Central memory CD8-positive, alpha-beta T cell (primary cell): ENCODE data around the gene TBX1.

Experiments
- ATAC-seq: fragments of 150-1000 bp; cut with Tn5 transposase; replicated peaks from 2 replicates; pipeline ENCODE4 v1.10.0; 2022; ENCODE audit warnings: mild to moderate bottlenecking, moderate FRiP score, moderate number of reproducible peaks; ENCODE audit not compliant: poor library complexity, severe bottlenecking; ENCODE audit errors: extremely low read depth
- DNase-seq, 2 donors: peaks; one replicate each; pipeline ENCODE4 v3.0.0; 2021; ENCODE audit warnings: low spot score in 2 of 2
- H3K27ac Mint-ChIP-seq: one replicate; pipeline ENCODE4 v1.8.0; 2022; ENCODE audit warnings: low read depth, mild to moderate bottlenecking, moderate library complexity, mixed read lengths
- H3K27me3 Mint-ChIP-seq: one replicate; pipeline ENCODE4 v1.8.0; 2022; ENCODE audit warnings: mixed read lengths
- H3K36me3 Mint-ChIP-seq: one replicate; pipeline ENCODE4 v1.8.0; 2022; ENCODE audit warnings: mild to moderate bottlenecking, moderate library complexity, mixed read lengths; ENCODE audit not compliant: insufficient read depth
- H3K4me1 Mint-ChIP-seq: one replicate; pipeline ENCODE4 v1.8.0; 2022; ENCODE audit warnings: mixed read lengths
- H3K4me3 Mint-ChIP-seq: one replicate; pipeline ENCODE4 v1.8.0; 2022; ENCODE audit warnings: mild to moderate bottlenecking, moderate library complexity, mixed read lengths
- H3K9me3 Mint-ChIP-seq: one replicate; pipeline ENCODE4 v1.8.0; 2022; ENCODE audit warnings: mixed read lengths

TBX1 gene

DNA sequence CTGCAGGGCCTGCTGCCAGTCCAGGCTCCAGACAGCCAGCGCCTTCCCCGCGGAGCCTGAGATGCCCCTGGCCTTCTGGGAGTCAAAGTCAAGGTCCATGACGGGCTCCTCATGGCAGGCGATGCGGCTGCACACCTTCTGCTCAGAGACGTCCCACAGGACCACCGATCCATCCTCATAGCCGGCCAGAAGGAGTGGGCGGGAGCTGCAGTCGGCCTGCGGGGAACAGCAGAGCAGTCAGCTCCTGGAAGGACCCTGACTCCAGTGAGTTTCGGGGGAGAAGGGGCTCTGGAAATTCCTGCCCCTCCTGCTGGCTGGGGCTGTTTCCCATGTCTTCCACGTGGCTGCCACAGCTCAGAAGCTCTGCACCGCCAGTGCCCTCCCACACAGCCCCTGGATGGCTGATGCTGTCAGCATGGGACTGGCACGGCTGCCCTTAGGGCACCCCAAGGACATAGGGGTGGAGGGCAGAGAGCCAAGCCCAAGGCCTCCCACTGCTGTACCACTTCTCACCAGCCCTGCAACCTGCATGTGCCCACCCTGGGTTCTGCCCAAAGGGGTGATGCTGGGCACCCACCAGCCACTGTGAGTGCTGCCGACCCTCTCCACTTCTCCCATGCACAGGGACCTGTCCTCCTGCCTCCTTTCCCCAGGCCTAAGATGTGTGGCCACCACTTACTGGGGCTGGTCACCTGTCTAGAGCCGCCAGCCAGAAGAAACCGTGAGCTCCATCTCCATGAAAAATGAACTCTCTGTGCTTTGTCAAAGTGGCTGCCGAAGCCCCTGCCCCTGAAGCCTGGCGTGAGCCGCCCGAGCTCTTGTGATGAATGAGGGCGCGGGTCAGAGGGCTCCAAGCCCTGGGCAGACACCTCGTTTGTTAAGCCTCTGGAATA is 41.7 kb downstream of the TBX1 start:
- ATAC-seq (no peak), DNase-seq (no peak)
- Mint-ChIP-seq H3K4me1 (peaks cover 5% of the 10 kb centered on the region), H3K36me3 (peaks cover 4% of the 10 kb centered on the region), H3K4me3 (no peak overlapping the region), H3K9me3 (no peaks in the 10 kb centered on the region), H3K27me3 (no peaks in the 10 kb centered on the region), H3K27ac (no peak overlapping the region)

DNA sequence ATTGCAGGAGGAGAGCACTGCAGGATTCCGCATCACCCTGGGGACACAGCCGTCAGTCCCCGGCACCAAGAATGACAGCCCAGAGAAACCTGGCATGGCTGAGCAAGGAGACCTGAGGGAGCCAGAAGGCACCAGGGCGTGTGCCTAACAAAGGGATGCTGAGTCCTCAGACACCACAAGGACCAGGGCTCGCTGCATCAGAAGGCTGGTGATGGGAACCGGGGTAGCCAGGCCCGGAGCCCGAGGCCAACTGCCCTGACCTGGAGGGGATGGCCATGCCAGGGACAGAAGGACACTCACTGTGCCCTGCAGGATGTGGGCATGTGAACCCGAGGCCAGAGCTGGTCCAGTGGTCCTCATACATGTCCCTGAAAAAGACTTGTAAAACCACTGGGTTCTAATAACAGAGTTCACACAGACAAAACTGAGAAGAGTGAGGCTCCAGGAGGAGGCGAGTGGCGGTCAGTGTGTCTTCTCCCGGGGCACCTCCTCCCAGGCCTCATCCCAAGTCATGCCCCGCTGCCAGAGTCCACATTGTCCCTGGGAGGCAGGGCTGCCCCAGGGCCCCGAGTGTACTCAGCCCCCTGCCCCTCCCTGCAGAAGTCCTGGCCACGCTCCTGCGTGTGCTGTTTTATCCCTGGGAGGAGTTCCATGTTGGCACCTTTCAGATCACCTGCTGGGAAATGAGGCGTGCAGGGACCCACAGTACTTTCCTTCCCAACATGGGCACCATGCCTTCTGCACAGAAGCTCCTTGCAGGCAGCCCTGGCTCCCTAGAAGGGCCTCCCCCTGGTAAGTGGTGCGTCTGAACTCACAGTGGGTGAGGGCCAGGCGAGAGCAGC is 42.5 kb downstream of the TBX1 start:
- ATAC-seq (no peak), DNase-seq (no peak)
- Mint-ChIP-seq H3K36me3 (peaks cover 4% of the 10 kb centered on the region), H3K27me3 (no peaks in the 10 kb centered on the region), H3K4me3 (no peak overlapping the region), H3K4me1 (peaks cover 5% of the 10 kb centered on the region), H3K27ac (no peak overlapping the region), H3K9me3 (no peaks in the 10 kb centered on the region)

DNA sequence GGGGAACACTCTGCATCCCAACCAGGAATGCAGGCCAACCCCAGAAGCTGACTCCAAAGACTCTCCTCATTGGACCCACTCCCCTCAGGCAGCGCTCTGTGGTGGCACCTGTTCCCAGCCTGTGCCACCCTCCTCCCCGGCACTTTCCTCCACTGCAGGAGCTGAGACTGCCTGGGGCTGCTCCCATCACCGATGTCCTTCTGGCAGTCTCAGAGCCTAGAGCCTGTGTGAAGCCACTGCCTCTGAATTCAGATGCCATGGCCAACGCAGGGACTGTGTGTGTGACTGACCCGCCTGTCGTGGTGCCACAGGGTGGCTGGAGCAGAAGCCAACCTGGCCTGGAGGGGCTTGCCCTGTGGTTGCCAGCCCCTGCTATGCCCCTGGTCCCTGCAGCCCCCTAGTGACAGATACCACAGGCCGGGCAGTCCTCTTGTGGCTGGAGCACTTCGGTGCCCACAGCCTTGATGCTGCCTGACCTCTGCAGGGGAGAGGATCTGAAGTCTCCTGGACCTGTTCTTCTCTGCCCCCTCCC is 43.2 kb downstream of the TBX1 start:
- no peak overlapping the region for H3K4me3 Mint-ChIP-seq
- H3K36me3 Mint-ChIP-seq = peaks cover 6% of the 10 kb centered on the region
- H3K27ac Mint-ChIP-seq = no peak overlapping the region
- H3K27me3 Mint-ChIP-seq = no peaks in the 10 kb centered on the region
- peaks cover 5% of the 10 kb centered on the region for H3K4me1 Mint-ChIP-seq
- ATAC-seq (no peak), DNase-seq (no peak)
- no peaks in the 10 kb centered on the region for H3K9me3 Mint-ChIP-seq

DNA sequence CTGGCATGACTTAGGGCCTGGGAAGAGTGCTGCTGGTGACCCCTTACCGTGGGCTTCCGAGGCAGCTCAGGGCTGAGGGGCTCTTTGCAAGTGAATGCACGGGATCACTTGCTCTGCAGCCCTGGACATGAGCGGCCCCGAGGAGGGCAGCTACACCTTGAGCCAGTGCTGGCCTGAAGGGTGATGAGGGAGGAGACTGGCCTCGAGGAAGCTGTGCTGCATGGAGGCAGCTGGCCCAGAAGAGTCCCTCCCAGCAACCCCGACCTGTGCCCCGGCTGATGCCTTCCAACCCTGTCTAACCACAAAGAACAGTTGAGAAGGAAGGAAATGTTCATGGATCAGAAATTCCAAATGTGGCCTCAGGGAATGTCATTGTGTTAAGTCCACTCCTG is 45.2 kb downstream of the TBX1 start:
- H3K27ac Mint-ChIP-seq = no peak overlapping the region
- DNase-seq (no peak), ATAC-seq (no peak)
- H3K27me3 Mint-ChIP-seq = no peaks in the 10 kb centered on the region
- H3K36me3 Mint-ChIP-seq = peaks cover 6% of the 10 kb centered on the region
- peaks cover 4% of the 10 kb centered on the region for H3K4me1 Mint-ChIP-seq
- H3K4me3 Mint-ChIP-seq = no peak overlapping the region
- H3K9me3 Mint-ChIP-seq = no peaks in the 10 kb centered on the region

DNA sequence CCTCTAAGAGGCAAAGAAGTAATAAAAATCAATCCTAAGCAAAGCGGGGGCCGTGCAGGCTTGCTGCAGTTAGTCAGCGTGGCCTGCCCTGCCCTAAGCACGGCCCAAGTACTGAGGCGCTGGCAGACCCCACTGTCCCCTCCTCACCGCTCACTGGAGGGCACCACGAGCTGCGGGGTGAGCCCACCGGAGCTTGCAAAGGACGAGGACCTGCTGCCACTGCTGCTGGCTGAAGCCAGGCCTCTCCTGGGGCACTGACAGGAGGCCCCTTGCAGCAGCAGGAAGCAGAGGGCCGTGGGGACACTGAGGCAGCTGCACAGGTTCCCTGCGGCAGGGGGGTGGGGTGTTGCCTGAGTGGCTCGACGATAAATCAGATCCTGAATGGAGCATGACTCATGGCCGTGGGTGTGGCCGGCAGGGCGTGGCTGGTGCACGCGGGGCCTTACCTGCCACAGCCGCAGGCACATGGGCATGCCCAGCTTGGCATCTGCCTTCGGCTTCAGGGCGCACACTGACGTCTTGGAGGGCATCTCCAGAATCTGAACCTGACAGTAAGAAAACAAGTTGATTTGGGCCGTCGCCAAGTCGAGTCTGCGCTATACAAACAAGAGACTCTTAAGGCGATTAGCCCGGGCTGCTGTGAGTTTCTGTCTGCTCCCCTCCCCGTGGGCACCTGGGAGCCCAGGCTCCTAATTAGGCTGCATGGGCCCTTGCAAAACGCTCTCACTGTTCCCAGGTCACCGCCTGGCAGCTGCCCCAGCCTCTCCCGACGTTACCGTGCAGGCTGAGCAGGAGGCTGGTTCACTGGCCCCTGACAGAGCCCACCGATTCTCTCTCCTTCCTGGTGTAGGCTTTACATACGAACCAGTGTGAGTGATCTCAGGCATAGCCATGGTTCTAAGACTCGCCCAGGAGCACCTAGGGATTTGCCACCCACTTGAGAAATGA is 45.9 kb downstream of the TBX1 start:
- H3K27ac Mint-ChIP-seq = no peak overlapping the region
- H3K9me3 Mint-ChIP-seq = no peaks in the 10 kb centered on the region
- no peaks in the 10 kb centered on the region for H3K27me3 Mint-ChIP-seq
- DNase-seq = no peak
- peaks cover 6% of the 10 kb centered on the region for H3K36me3 Mint-ChIP-seq
- no peak overlapping the region for H3K4me3 Mint-ChIP-seq
- ATAC-seq = no peak
- peaks cover 9% of the 10 kb centered on the region for H3K4me1 Mint-ChIP-seq

DNA sequence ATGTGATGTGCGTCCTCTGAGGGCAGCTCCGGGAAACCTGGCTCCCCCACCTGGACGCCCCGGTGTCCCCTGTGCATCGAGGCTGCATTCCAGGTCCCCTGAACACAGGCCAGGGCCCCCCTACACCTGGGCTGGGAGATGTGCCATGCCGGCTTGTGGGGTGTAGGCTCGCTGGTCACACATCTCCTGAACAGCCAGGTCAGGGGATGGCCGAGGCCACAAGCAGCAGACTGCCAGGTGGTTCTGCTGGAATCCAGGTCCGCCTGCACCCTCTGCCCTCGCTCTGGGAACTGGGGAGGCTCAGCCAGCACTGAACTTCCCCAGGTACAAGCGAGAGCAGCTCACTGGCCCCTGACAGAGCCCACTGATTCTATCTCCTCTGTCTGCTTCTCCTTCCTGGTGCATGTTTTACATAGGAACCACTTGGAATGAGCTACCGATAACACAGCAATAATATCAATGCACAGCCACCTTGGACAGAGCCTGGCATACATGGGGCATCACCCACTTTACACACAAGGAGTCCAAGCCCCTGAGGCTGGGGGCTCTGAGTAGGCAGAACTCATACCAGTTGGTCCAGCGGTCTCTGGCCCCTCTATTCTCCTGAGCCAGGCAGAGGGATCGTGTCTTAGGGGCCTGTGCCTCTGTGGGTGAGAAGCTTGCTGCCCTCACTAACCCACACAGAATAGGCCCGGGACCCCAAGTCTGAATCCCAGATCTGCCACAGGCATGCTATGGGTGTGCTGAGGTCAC is 46.8 kb downstream of the TBX1 start:
- no peak for ATAC-seq
- no peak overlapping the region for H3K27ac Mint-ChIP-seq

DNA sequence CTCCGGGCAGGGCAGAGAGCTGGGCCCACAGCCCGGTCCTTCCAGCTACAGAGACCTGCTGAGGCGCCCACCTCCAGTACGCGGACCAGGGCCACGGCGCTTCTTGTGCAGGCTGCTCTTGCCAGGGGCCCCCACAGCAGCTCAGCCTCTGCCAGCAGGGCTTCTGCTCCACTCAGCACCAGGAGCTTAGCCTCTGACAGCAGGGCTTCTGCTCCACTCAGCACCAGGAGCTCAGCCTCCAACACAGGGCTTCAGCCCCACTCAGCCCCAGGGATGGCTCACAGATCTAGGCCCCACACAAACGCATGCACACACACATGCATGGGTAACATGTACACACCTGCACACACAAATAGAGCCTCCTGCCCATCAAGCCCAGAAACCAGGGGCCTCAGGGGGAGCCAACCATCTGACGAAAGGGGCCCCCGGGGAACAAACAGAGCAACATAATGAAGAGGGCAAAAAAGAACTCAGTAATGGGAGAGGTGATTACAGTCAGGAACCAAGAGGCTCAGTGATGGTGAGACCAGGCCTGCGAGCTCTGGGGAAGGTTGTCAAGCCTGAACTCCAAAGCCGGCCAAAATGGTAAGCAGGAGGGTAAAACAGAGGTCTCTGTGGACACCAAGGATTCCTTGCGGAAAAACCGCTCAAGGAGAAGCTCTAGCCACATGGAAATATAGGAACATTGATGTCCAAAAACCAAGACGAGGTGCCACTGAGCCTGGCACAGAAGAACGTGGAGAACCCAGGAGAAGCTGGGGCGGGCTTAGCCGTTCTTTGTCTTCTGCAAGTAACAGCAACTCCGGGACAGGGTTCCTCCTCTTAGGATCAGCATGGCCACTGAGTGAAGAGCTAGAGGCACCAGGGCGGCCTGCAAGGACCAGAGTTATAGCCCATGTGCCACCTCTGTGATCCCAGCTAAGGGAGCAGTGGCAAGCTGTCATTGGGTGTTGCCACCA is 47.6 kb downstream of the TBX1 start:
- ATAC-seq (no peak), DNase-seq (no peak)
- no peaks in the 10 kb centered on the region for H3K27me3 Mint-ChIP-seq
- no peak overlapping the region for H3K27ac Mint-ChIP-seq
- H3K9me3 Mint-ChIP-seq = no peaks in the 10 kb centered on the region
- peaks cover 9% of the 10 kb centered on the region for H3K4me1 Mint-ChIP-seq
- H3K36me3 Mint-ChIP-seq = peaks cover 6% of the 10 kb centered on the region
- H3K4me3 Mint-ChIP-seq = no peak overlapping the region

More for the DNA sequence above, 46.8 kb downstream of the TBX1 start:
- Mint-ChIP-seq H3K36me3 (peaks cover 6% of the 10 kb centered on the region), H3K4me1 (peaks cover 9% of the 10 kb centered on the region), H3K9me3 (no peaks in the 10 kb centered on the region), H3K27me3 (no peaks in the 10 kb centered on the region), H3K4me3 (no peak overlapping the region)
- DNase-seq = no peak

DNA sequence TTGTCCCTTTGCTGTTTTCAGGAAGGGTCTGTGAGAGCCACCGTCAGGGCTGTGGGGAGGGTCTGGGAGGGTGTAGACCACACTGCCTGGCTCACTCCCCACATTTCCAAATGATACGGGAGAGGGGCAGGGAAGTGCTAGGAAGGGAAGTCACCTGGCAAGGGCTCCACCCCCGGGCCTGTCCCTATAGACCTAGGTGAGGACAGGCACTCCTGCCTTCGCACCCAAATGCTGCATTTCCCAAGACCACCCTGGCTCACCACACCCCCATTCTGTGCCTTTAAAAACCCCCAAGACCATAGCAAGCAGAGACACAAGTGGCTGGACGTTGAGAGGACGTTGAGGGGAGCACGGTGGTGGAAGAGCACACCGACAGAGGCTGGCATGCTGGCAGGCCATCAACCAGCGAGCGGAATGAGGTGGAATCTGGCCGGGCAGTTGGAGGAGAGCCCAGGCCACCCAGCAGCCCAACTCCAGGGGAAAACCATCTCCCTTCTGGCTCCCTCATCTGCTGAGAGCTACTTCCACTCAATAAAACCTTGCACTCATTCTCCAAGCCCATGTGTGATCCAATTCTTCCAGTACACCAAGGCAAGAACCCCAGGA is 48.4 kb downstream of the TBX1 start:
- DNase-seq = no peak
- Mint-ChIP-seq H3K36me3 (peaks cover 6% of the 10 kb centered on the region), H3K9me3 (no peaks in the 10 kb centered on the region), H3K27me3 (no peaks in the 10 kb centered on the region), H3K27ac (no peak overlapping the region), H3K4me3 (no peak overlapping the region), H3K4me1 (peaks cover 9% of the 10 kb centered on the region)
- no peak for ATAC-seq

DNA sequence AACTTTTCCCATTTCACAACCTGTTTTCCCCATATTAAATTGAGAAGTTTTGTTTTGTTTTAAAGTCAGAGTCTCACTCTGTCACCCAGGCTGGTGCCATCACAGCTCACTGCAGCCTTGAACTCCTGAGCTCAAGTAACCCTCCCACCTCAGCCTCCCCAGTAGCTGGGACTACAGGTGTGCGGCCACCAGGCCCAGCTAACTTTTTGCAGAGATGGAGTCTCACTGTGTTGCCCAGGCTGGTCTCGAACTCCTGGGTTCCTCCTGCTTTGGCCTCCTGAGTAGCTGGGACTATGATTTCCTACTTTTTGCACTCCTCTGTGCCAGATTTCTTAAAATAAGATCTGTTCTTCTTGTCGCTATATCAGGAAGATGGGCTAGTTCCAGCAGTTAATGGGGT is 49.2 kb downstream of the TBX1 start:
- no peak overlapping the region for H3K27ac Mint-ChIP-seq
- ATAC-seq (no peak), DNase-seq (no peak)
- peaks cover 4% of the 10 kb centered on the region for H3K36me3 Mint-ChIP-seq
- no peak overlapping the region for H3K4me3 Mint-ChIP-seq
- peaks cover 9% of the 10 kb centered on the region for H3K4me1 Mint-ChIP-seq
- no peaks in the 10 kb centered on the region for H3K27me3 Mint-ChIP-seq
- H3K9me3 Mint-ChIP-seq = no peaks in the 10 kb centered on the region

DNA sequence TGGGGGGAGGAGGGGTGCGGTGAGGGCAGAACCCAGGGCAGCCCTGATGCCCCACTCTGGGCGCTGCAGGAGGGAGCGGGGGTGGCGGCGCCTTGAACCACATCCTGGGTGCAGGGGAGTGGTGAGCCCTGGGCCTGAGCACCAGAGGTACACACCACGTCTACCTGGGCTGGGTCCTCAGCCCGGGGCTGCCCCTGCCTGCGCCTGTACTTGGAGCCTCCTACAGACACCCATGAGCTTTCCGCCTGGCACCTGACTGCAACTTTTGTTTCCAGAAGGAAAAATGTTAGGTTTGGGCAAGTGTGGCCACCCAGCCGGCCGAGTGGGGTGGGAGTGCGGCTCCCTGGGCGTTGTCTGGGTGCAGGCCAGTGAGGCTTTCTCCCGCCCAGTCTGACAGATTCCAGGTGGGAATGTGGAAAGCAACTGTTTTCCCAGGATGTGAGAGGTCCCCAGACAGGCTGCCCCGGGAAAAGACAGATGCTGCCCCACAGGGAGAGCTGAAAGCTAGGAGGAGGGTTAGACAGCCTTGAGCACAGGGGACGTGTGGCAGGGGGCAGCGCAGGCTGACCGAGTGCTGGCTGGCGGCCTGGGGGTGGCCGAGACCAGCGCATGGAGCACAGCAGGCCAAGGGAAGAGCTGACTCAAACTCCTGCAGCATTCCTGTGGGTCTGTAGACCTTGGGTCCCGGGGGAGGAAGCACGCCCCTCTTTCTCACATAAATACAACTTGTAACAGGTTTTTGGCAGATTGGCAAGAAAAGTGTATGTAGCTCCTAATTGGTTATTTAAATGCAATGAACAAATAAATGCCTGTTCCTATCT is 50.0 kb downstream of the TBX1 start:
- DNase-seq (no peak), ATAC-seq (no peak)
- Mint-ChIP-seq H3K27me3 (no peaks in the 10 kb centered on the region), H3K9me3 (no peaks in the 10 kb centered on the region), H3K27ac (no peak overlapping the region), H3K36me3 (peaks cover 4% of the 10 kb centered on the region), H3K4me3 (no peak overlapping the region), H3K4me1 (peaks cover 9% of the 10 kb centered on the region)
